Fibroblast of pulmonary artery (primary cell): Measurements from ENCODE around the gene LYPD6B.

ENCODE experiments used
- DNase-seq: peaks from one replicate; pipeline ENCODE4 v3.0.0-alpha.2; 2010; ENCODE audit warnings: low read depth
- H3K4me3 ChIP-seq: replicated peaks from 2 replicates; pipeline ENCODE4 v1.5.1; 2011; ENCODE audit warnings: low read depth, mild to moderate bottlenecking, control low read depth, low read length, moderate library complexity
- CTCF ChIP-seq: IDR thresholded peaks from 2 replicates; pipeline ENCODE4 v1.5.1; 2011; ENCODE audit warnings: mild to moderate bottlenecking, control low read depth, low read length, inconsistent platforms; ENCODE audit errors: missing control alignments

The LYPD6B gene

GRCh38 chr2:148998165-148998830, 40.2 kb upstream of the LYPD6B start:
- no peak overlapping the region for H3K4me3 ChIP-seq
- DNase-seq, result no peak
- TF ChIP-seq CTCF, result no peak

GRCh38 chr2:148998831-148999200, 39.7 kb upstream of the LYPD6B start:
- H3K4me3 ChIP-seq, result no peak overlapping the region
- no peak for DNase-seq
- no peak for TF ChIP-seq CTCF

- TF ChIP-seq CTCF, result no peak
- no peak for DNase-seq
- no peak overlapping the region for H3K4me3 ChIP-seq
Measured at GRCh38 chr2:148999451-148999921, 39.0 kb upstream of the LYPD6B start.

GRCh38 chr2:149000158-149000938, 38.2 kb upstream of the LYPD6B start:
- no peak for TF ChIP-seq CTCF
- no peak overlapping the region for H3K4me3 ChIP-seq
- no peak for DNase-seq

- no peak overlapping the region for H3K4me3 ChIP-seq
- DNase-seq, result no peak
- no peak for TF ChIP-seq CTCF
Measured at GRCh38 chr2:149001496-149001895, 37.0 kb upstream of the LYPD6B start.

GRCh38 chr2:149002378-149002890, 36.1 kb upstream of the LYPD6B start:
- no peak for DNase-seq
- no peak overlapping the region for H3K4me3 ChIP-seq
- no peak for TF ChIP-seq CTCF
